ENCODE results near the gene DDX49. TPM values are rescaled to one million over a fixed set of nuclear protein-coding genes. Genes with fewer than 3 reads are reported as not detected.

The DDX49 gene
- 10 to 100 TPM; 51.4 to 53.4 TPM for total RNA-seq

- H3K36me3 Mint-ChIP-seq (ENCODE audit: low read depth), result peaks cover 39% of the 10 kb centered on the region
- no peaks in the 10 kb centered on the region for H3K27me3 Mint-ChIP-seq
- H3K4me3 Mint-ChIP-seq, result peak within 1 kb of the TSS; percentile 99
- ATAC-seq (peak; percentile 98), DNase-seq (peak; percentile 98)
- CTCF ChIA-PET, result interaction anchor here (0.6 to 2.8 kb wide), 12 partner anchors 10 to 441 kb away, joined by 3 to 11 read pairs (median 3); partner anchors contain the start of genes CERS1, NR2C2AP and REX1BD
- H3K27ac Mint-ChIP-seq, result peak within 1 kb of the TSS; percentile 96
- no peaks in the 10 kb centered on the region for H3K9me3 Mint-ChIP-seq (ENCODE audit: low read depth)
- POLR2A ChIA-PET, result interaction anchor here (0.6 to 1.7 kb wide), 13 partner anchors 10 to 799 kb away, joined by 3 to 14 read pairs (median 3); partner anchors contain the start of gene UPF1
- H3K4me1 Mint-ChIP-seq, result peaks cover 41% of the 10 kb centered on the region
- intact Hi-C loops (cut with DNase I, micrococcal nuclease), result loop anchor here (1.0 to 2.0 kb wide), 20 partner anchors 13 to 726 kb away; partner anchors contain the start of genes BORCS8 (in 2 of the 2), ELL (in 2 of the 2), RFXANK (in 2 of the 2) and TMEM161A (in 2 of the 2)
These were observed at the start of gene DDX49, which contains the start of gene COPE for GRCh38 chr19:18919086-18919899. Gene DDX49 (plus strand): TSS chr19:18919715. CDS start chr19:18919742, 27 bp downstream. Gene COPE (minus strand): TSS chr19:18919387. CDS start chr19:18919348, 39 bp downstream.

- peaks cover 5% of the 10 kb centered on the region for H3K4me1 Mint-ChIP-seq
- ChIA-PET CTCF (interaction anchor here (0.9 kb wide), 1 partner anchor 21 kb away, joined by 3 read pairs; no protein-coding TSS in a partner anchor), POLR2A (no interaction called here)
- peaks cover 3% of the 10 kb centered on the region for H3K27me3 Mint-ChIP-seq
- ATAC-seq (no peak), DNase-seq (no peak)
- H3K36me3 Mint-ChIP-seq (ENCODE audit: low read depth), result peaks cover 23% of the 10 kb centered on the region
- H3K4me3 Mint-ChIP-seq, result no peak overlapping the region
- intact Hi-C loops (cut with DNase I, micrococcal nuclease), result no loop called here
- no peak overlapping the region for H3K27ac Mint-ChIP-seq
- no peaks in the 10 kb centered on the region for H3K9me3 Mint-ChIP-seq (ENCODE audit: low read depth)
These were observed 49.6 kb upstream of the DDX49 start for GRCh38 chr19:18869781-18870530.

- Mint-ChIP-seq H3K9me3 (ENCODE audit: low read depth) (no peaks in the 10 kb centered on the region), H3K27me3 (peaks cover 3% of the 10 kb centered on the region)
- POLR2A ChIA-PET, result interaction anchor here (0.6 kb wide), 1 partner anchor 61 kb away, joined by 7 read pairs; no protein-coding TSS in a partner anchor
These were observed 48.9 kb upstream of the DDX49 start for GRCh38 chr19:18870531-18871172.

GRCh38 chr19:18871543-18871942 lies 48.0 kb upstream of the DDX49 start:
- H3K27ac Mint-ChIP-seq, result no peak overlapping the region
- ChIA-PET CTCF (no interaction called here), POLR2A (interaction anchor here (0.6 kb wide), 1 partner anchor 448 kb away, joined by 6 read pairs; no protein-coding TSS in a partner anchor)
- H3K36me3 Mint-ChIP-seq (ENCODE audit: low read depth), result peaks cover 12% of the 10 kb centered on the region
- ATAC-seq (no peak), DNase-seq (no peak)
- intact Hi-C loops (cut with DNase I, micrococcal nuclease), result no loop called here
- no peak overlapping the region for H3K4me3 Mint-ChIP-seq
- peaks cover 5% of the 10 kb centered on the region for H3K4me1 Mint-ChIP-seq
- no peaks in the 10 kb centered on the region for H3K9me3 Mint-ChIP-seq (ENCODE audit: low read depth)
- peaks cover 3% of the 10 kb centered on the region for H3K27me3 Mint-ChIP-seq

More at GRCh38 chr19:18870531-18871172, 48.9 kb upstream of the DDX49 start:
- Mint-ChIP-seq H3K27ac (no peak overlapping the region), H3K4me1 (peaks cover 5% of the 10 kb centered on the region), H3K4me3 (no peak overlapping the region), H3K36me3 (ENCODE audit: low read depth) (peaks cover 18% of the 10 kb centered on the region)
- intact Hi-C loops (cut with DNase I, micrococcal nuclease), result no loop called here
- DNase-seq, result no peak
- CTCF ChIA-PET, result no interaction called here
- no peak for ATAC-seq

GRCh38 chr19:18875726-18876125 lies 43.8 kb upstream of the DDX49 start:
- peaks cover 3% of the 10 kb centered on the region for H3K4me1 Mint-ChIP-seq
- CTCF ChIA-PET, result interaction anchor here (0.6 to 1.9 kb wide), 5 partner anchors 10 to 638 kb away, joined by 3 to 7 read pairs (median 4); no protein-coding TSS in a partner anchor
- no peak overlapping the region for H3K4me3 Mint-ChIP-seq
- no peaks in the 10 kb centered on the region for H3K36me3 Mint-ChIP-seq (ENCODE audit: low read depth)
- POLR2A ChIA-PET, result no interaction called here
- intact Hi-C loops (cut with DNase I, micrococcal nuclease), result no loop called here
- peaks cover 2% of the 10 kb centered on the region for H3K27me3 Mint-ChIP-seq
- DNase-seq (no peak), ATAC-seq (no peak)
- no peaks in the 10 kb centered on the region for H3K9me3 Mint-ChIP-seq (ENCODE audit: low read depth)
- H3K27ac Mint-ChIP-seq, result no peak overlapping the region

GRCh38 chr19:18876865-18877264 lies 42.6 kb upstream of the DDX49 start:
- intact Hi-C loops (cut with DNase I, micrococcal nuclease), result no loop called here
- CTCF ChIA-PET, result interaction anchor here (0.6 to 1.9 kb wide), 3 partner anchors 11 to 140 kb away, joined by 3 to 7 read pairs (median 3); no protein-coding TSS in a partner anchor
- Mint-ChIP-seq H3K9me3 (ENCODE audit: low read depth) (no peaks in the 10 kb centered on the region), H3K4me1 (no peaks in the 10 kb centered on the region), H3K27ac (no peak overlapping the region), H3K36me3 (ENCODE audit: low read depth) (no peaks in the 10 kb centered on the region), H3K27me3 (no peaks in the 10 kb centered on the region), H3K4me3 (no peak overlapping the region)
- no peak for ATAC-seq
- DNase-seq, result no peak
- POLR2A ChIA-PET, result interaction anchor here (0.7 kb wide), 1 partner anchor 175 kb away, joined by 3 read pairs; no protein-coding TSS in a partner anchor

GRCh38 chr19:18878058-18878797 lies 41.3 kb upstream of the DDX49 start:
- intact Hi-C loops (cut with DNase I, micrococcal nuclease), result no loop called here

GRCh38 chr19:18878858-18879578 lies 40.5 kb upstream of the DDX49 start:
- Mint-ChIP-seq H3K36me3 (ENCODE audit: low read depth) (no peaks in the 10 kb centered on the region), H3K4me1 (no peaks in the 10 kb centered on the region), H3K9me3 (ENCODE audit: low read depth) (no peaks in the 10 kb centered on the region), H3K27ac (no peak overlapping the region), H3K4me3 (no peak overlapping the region), H3K27me3 (no peaks in the 10 kb centered on the region)
- no peak for ATAC-seq
- ChIA-PET CTCF (no interaction called here), POLR2A (no interaction called here)
- DNase-seq, result no peak
- intact Hi-C loops (cut with DNase I, micrococcal nuclease), result loop anchor here in 1 of 2 experiments (1.0 kb wide), 1 partner anchor 243 kb away; no protein-coding TSS in a partner anchor

More at GRCh38 chr19:18878058-18878797, 41.3 kb upstream of the DDX49 start:
- POLR2A ChIA-PET, result no interaction called here
- DNase-seq (no peak), ATAC-seq (no peak)
- Mint-ChIP-seq H3K36me3 (ENCODE audit: low read depth) (no peaks in the 10 kb centered on the region), H3K4me1 (no peaks in the 10 kb centered on the region), H3K4me3 (no peak overlapping the region), H3K27me3 (no peaks in the 10 kb centered on the region), H3K9me3 (ENCODE audit: low read depth) (no peaks in the 10 kb centered on the region), H3K27ac (no peak overlapping the region)
- CTCF ChIA-PET, result interaction anchor here (1.0 to 1.5 kb wide), 2 partner anchors 14 to 139 kb away, joined by 3 read pairs; no protein-coding TSS in a partner anchor

- ChIA-PET POLR2A (no interaction called here), CTCF (interaction anchor here (1.0 kb wide), 1 partner anchor 107 kb away, joined by 4 read pairs; no protein-coding TSS in a partner anchor)
- peak; percentile 77 for ATAC-seq
- Mint-ChIP-seq H3K4me1 (no peaks in the 10 kb centered on the region), H3K27ac (no peak overlapping the region), H3K4me3 (no peak overlapping the region), H3K27me3 (no peaks in the 10 kb centered on the region), H3K36me3 (ENCODE audit: low read depth) (no peaks in the 10 kb centered on the region), H3K9me3 (ENCODE audit: low read depth) (no peaks in the 10 kb centered on the region)
- intact Hi-C loops (cut with DNase I, micrococcal nuclease), result loop anchor here in 1 of 2 experiments (1.0 kb wide), 2 partner anchors 53 to 243 kb away; no protein-coding TSS in a partner anchor
- DNase-seq, result peak; percentile 63
These were observed 39.7 kb upstream of the DDX49 start for GRCh38 chr19:18879579-18880373.

All from activated CD4-positive, alpha-beta T cell treated with anti-CD3 and anti-CD28 coated beads for 36 hours (primary cell).